ENCODE measurements around the gene GPR101.
"Not testable (repeated sequence)": the region's sequence is repeated elsewhere in the genome, so short reads cannot be mapped to it uniquely, and the experiment has no call there.

Gene GPR101

GRCh38 chrX:137000236-137000635 is 33.6 kb downstream of the GPR101 start:
- not testable (repeated sequence) for DNase-seq

GRCh38 chrX:136999024-136999423 is 34.8 kb downstream of the GPR101 start:
- no peak for DNase-seq
